Globus pallidus (tissue), 1 donor: ENCODE data around the gene ASB2.

Experiments
- DNase-seq: peaks from one replicate; pipeline ENCODE4 v3.0.0-alpha.2; 2015; ENCODE audit warnings: low spot score

Gene ASB2

GRCh38 chr14:93976477-93977057, at the start of gene ASB2:
Gene ASB2, minus strand, starts transcription at chr14:93976570. Its CDS starts 12,031 bp downstream, at chr14:93964539.
- no peak for DNase-seq

GRCh38 chr14:94025720-94026119, 49.4 kb upstream of the ASB2 start:
- no peak for DNase-seq

GRCh38 chr14:94024549-94024948, 48.2 kb upstream of the ASB2 start:
- DNase-seq: no peak

GRCh38 chr14:94022532-94023411, 46.4 kb upstream of the ASB2 start:
- DNase-seq: no peak

- DNase-seq: no peak
Measured at GRCh38 chr14:94021416-94022157, 45.2 kb upstream of the ASB2 start.

GRCh38 chr14:94021001-94021400, 44.6 kb upstream of the ASB2 start:
- no peak for DNase-seq

GRCh38 chr14:94020267-94020666, 43.9 kb upstream of the ASB2 start:
- DNase-seq: no peak

GRCh38 chr14:94019329-94019728, 43.0 kb upstream of the ASB2 start:
- DNase-seq: no peak

GRCh38 chr14:94018308-94018707, 41.9 kb upstream of the ASB2 start:
- no peak for DNase-seq

GRCh38 chr14:94016446-94016976, 40.1 kb upstream of the ASB2 start:
- no peak for DNase-seq

GRCh38 chr14:94015223-94015622, 38.9 kb upstream of the ASB2 start:
- no peak for DNase-seq

GRCh38 chr14:94014382-94014781, 38.0 kb upstream of the ASB2 start:
- DNase-seq: no peak

- no peak for DNase-seq
Measured at GRCh38 chr14:94011795-94012194, 35.4 kb upstream of the ASB2 start.

- no peak for DNase-seq
Measured at GRCh38 chr14:94010625-94011024, 34.3 kb upstream of the ASB2 start.

GRCh38 chr14:94009767-94010166, 33.4 kb upstream of the ASB2 start:
- no peak for DNase-seq

- DNase-seq: no peak
Measured at GRCh38 chr14:94008234-94008633, 31.9 kb upstream of the ASB2 start.

- DNase-seq: no peak
Measured at GRCh38 chr14:94005324-94006073, 29.1 kb upstream of the ASB2 start.

GRCh38 chr14:94004015-94004414, 27.6 kb upstream of the ASB2 start:
- no peak for DNase-seq

- DNase-seq: no peak
Measured at GRCh38 chr14:94003397-94003796, 27.0 kb upstream of the ASB2 start.

GRCh38 chr14:94001501-94002396, 25.4 kb upstream of the ASB2 start:
- peak; percentile 58 for DNase-seq

- no peak for DNase-seq
Measured at GRCh38 chr14:94001016-94001415, 24.6 kb upstream of the ASB2 start.
